ENCODE data around the gene POLE2.
"Not testable (repeated sequence)": the region's sequence is repeated elsewhere in the genome, so short reads cannot be mapped to it uniquely, and the experiment has no call there.

POLE2 gene

GRCh38 chr14:49659526-49660455 lies 28.2 kb downstream of the POLE2 start:
- no peak for DNase-seq

- not testable (repeated sequence) for DNase-seq
Observed at GRCh38 chr14:49657500-49657899, 30.5 kb downstream of the POLE2 start.

DNA sequence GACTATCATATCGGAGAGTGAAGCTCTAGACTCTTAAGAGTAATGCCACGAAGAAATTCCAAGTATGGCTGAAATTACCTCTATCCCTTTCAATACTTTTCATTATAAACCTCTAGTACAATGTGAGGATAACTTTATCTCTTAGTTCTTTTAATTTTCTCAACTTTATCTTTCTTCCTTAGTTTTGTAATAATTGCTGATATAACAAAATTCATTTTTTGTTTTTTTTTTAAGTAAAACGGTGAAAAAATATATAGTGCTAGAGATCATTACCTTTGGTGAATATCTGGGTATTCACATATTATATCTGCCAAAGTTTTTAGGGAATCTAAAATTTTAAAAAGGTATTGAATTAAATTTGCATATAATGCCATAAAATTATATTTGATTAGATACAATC lies 33.5 kb downstream of the POLE2 start:
- no peak for DNase-seq

GRCh38 chr14:49653508-49653907 lies 34.5 kb downstream of the POLE2 start:
- no peak for DNase-seq

DNA sequence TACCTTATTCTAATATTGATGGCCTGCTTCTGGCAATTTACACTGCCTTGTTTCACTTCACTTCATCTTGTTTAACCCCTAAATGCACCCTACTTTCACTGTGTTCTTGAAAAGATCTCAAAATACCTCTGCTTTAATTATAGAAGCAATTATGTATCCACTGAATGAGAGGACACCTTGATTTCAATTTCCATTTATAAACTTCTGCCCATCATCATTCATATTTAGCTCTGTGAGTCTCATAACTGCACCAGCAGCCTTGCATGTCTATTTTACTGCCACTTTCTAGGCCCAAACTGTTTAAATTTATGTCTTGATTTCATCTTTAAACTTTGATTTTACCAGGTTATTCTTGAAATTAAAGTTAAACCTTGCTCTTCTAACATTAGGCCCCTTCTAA lies 45.9 kb downstream of the POLE2 start:
- DNase-seq = no peak

- peak; percentile 9 for DNase-seq
Observed at GRCh38 chr14:49641697-49642129, 46.3 kb downstream of the POLE2 start.

- DNase-seq = no peak
Observed at GRCh38 chr14:49640540-49641417, 47.2 kb downstream of the POLE2 start.

- peak; percentile 22 for DNase-seq
Observed at GRCh38 chr14:49637534-49638078, 50.4 kb downstream of the POLE2 start.

- DNase-seq = no peak
Observed at GRCh38 chr14:49636866-49637265, 51.1 kb downstream of the POLE2 start.

GRCh38 chr14:49634547-49635334 lies 53.3 kb downstream of the POLE2 start, which contains the start of gene DNAAF2:
Gene DNAAF2 (minus strand): TSS chr14:49635244. CDS start chr14:49635149, 95 bp downstream.
- peak; percentile 64 for DNase-seq

- DNase-seq = peak; percentile 95
Observed at GRCh38 chr14:49633640-49634546, 54.1 kb downstream of the POLE2 start.

GRCh38 chr14:49623941-49624839 lies 63.8 kb downstream of the POLE2 start:
- DNase-seq = no peak

GRCh38 chr14:49623387-49623786 lies 64.6 kb downstream of the POLE2 start:
- no peak for DNase-seq

- DNase-seq = no peak
Observed at GRCh38 chr14:49622022-49622607, 65.9 kb downstream of the POLE2 start.

DNA sequence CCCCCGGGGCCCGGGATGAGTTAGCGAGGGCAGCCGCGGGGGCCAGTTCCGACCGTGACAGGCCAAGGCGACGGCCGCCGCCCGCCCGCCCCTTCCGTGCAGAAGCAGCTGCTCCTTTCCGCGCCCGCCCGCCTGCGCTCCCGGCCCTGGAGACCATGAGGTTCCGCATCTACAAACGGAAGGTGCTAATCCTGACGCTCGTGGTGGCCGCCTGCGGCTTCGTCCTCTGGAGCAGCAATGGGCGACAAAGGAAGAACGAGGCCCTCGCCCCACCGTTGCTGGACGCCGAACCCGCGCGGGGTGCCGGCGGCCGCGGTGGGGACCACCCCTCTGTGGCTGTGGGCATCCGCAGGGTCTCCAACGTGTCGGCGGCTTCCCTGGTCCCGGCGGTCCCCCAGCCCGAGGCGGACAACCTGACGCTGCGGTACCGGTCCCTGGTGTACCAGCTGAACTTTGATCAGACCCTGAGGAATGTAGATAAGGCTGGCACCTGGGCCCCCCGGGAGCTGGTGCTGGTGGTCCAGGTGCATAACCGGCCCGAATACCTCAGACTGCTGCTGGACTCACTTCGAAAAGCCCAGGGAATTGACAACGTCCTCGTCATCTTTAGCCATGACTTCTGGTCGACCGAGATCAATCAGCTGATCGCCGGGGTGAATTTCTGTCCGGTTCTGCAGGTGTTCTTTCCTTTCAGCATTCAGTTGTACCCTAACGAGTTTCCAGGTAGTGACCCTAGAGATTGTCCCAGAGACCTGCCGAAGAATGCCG lies 66.7 kb downstream of the POLE2 start:
- DNase-seq = peak; percentile 63

DNA sequence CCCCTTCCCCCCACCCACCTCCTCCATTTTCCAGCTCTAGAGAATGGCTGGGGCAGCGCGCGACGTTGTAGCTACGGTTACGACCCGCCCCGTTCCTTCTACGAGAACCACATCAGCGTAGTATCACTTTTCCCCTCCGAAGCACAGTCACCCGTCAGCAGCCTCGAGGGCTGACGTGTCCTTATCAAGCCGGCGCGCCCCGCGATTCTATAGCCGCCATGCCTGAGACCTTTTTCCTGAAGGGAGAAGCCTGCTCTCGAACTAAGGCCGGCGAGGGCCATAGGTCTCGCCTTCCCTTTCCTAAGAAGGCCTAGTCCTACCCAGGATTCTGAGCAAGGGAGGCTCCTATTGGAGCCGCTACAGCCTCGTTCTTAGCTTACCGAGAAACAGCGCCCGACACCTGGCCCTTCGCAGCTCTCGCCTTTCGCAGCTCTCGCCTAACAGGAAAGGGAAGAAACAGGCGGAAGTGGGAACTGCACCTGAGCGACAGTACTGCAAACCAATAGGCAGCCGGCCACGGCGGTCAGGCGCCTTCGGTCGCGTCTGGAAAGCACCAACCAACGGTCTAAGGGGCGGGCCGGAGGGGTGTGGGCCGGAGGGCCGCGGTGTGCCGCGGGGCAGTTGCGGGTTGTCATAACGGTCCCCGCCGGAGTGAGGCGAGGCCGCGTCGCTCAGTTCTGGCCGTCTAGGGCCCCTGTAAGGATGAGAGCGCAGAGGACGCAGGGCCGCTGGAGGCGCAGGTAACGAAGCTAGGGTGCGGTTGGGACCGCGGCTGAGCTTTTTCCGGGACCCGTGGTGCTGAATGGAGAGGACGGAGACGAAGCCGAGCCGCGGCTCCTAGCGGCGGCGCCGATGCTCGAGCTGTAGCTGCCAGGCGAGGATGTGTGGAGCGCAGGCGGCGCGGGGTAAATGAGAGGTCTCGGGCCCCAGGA lies 67.6 kb downstream of the POLE2 start, which contains the start of the genes MGAT2 and RPL36AL:
Gene MGAT2, plus strand, starts transcription at position 618 of the 932 bp plus-strand sequence. CDS start 470 bp downstream, outside the sequence.
Gene RPL36AL, minus strand, starts transcription at position 445 of the 932 bp plus-strand sequence. CDS start 1,522 bp downstream, outside the sequence.
- DNase-seq = peak; percentile 99

DNA sequence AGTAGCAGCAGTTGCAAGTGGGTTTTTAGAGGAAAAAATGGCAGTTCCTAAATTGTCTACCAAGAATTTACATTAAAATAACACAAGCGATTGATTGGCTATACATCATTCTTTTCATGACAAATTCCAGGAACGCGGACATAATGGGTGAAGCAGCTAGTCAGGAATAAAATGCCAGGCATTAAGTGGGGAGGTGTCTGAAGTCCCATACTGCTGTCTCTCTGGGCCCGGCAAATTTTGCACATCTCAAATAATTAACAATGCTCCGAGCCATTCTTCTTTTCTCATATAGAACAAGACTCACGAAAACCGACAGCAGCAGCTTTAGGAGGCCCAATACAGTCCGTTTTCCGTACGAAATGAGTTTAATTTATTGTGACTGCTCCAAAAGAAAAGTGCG lies 68.3 kb downstream of the POLE2 start:
- no peak for DNase-seq
